HEK293 (cell line): ENCODE measurements around the gene ERICH6B.

ENCODE experiments used
- ZNF19 ChIP-seq: fragments of 450-650 bp; formaldehyde crosslinking; IDR thresholded peaks from 2 replicates; pipeline ENCODE4; 2016; ENCODE audit warnings: missing biosample characterization, missing genetic modification characterization, low read depth
- ZNF302 ChIP-seq: fragments of 450-650 bp; formaldehyde crosslinking; IDR thresholded peaks from 2 replicates; pipeline ENCODE4 v1.5.1; 2016; ENCODE audit warnings: missing biosample characterization, missing genetic modification characterization, low read depth
- TF ChIP-seq, protein P1 (sequence below): fragments of 450-650 bp; formaldehyde crosslinking; IDR thresholded peaks from 2 replicates; pipeline ENCODE4 v1.5.1; 2016; ENCODE audit warnings: missing biosample characterization, missing genetic modification characterization

ERICH6B gene

DNA sequence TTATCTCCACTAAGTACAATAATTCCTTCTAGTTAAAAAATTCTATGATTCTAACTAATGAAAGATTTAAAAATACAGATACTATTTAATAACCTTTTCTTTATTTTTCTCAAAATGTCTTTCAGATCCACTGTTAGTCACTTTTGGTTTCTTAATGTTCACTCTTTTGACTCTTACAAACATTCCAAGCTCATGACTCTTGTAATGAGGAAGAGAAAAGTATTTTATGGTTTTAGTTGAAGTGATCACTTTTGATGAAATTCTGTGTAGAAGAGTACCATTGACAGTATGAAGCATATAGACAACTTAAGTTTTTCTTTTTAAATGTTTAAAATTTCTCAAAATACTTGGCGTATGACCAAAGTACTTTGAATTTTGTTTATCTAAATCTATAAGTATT is 123.0 kb downstream of the ERICH6B start (continued):
- TF ChIP-seq, protein P1, sequence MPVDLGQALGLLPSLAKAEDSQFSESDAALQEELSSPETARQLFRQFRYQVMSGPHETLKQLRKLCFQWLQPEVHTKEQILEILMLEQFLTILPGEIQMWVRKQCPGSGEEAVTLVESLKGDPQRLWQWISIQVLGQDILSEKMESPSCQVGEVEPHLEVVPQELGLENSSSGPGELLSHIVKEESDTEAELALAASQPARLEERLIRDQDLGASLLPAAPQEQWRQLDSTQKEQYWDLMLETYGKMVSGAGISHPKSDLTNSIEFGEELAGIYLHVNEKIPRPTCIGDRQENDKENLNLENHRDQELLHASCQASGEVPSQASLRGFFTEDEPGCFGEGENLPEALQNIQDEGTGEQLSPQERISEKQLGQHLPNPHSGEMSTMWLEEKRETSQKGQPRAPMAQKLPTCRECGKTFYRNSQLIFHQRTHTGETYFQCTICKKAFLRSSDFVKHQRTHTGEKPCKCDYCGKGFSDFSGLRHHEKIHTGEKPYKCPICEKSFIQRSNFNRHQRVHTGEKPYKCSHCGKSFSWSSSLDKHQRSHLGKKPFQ, result no peak
- no peak for TF ChIP-seq ZNF302
- no peak for TF ChIP-seq ZNF19 (tag by site-specific recombination)
